Measurements from ENCODE around the gene PDE3B. TPM values are rescaled to one million over a fixed set of nuclear protein-coding genes. Genes with fewer than 3 reads are reported as not detected.

PDE3B gene
- total RNA-seq (2022; extraction: Qiagen RNA extraction; ENCODE audit: low read depth), result 2.0 to 2.5 TPM (median 2.4 TPM) in 5 replicates

GRCh38 chr11:14643697-14644225 is at the start of gene PDE3B:
PDE3B (plus strand) TSS chr11:14643804; CDS start chr11:14644076, 272 bp downstream.

GRCh38 chr11:14892036-14892556 is 248.5 kb downstream of the PDE3B start, which contains the start of gene CYP2R1:
CYP2R1 (minus strand) TSS chr11:14892231; CDS start chr11:14892205, 26 bp downstream.

Other genes starting within 250 kb of the PDE3B start
- 101 to 137 TPM (median 117 TPM) in 5 replicates for gene COPB1, start 144.0 kb upstream of the PDE3B start, total RNA-seq (2022; extraction: Qiagen RNA extraction; ENCODE audit: low read depth)
- gene PSMA1, start 123.4 kb upstream of the PDE3B start, total RNA-seq (2022; extraction: Qiagen RNA extraction; ENCODE audit: low read depth), result 183 to 215 TPM (median 189 TPM) in 5 replicates
- gene CYP2R1, start 248.4 kb downstream of the PDE3B start, total RNA-seq (2022; extraction: Qiagen RNA extraction; ENCODE audit: low read depth), result 7.6 to 14.9 TPM (median 14.1 TPM) in 5 replicates